Measurements from ENCODE around the gene OBSCN.
"Not testable (repeated sequence)": the region's sequence is repeated elsewhere in the genome, so short reads cannot be mapped to it uniquely, and the experiment has no call there.

The OBSCN gene

DNA sequence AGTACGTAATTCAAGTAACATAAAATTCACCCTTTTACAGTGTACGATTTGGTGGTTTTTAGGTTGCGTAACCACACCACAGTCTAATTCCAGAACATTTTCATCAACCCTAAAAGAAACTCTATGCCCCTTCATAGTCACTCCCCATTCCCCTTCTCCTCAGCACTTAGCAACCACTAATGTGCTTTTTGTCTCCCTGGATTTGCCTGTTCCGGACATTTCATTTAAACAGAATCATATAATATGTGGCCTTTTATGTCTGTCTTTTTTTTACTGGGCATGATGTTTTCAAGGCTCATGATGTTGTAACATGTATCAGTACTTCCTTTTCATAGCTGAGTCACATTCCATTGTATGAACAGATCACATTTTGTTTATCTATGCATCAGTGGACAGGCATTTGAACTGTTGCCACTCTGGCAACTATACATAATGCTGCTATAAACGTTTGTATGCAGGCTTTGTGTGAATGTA is 20.8 kb downstream of the OBSCN start:
- no peak for DNase-seq

GRCh38 chr1:228231189-228231588 is 23.3 kb downstream of the OBSCN start:
- no peak for DNase-seq

DNA sequence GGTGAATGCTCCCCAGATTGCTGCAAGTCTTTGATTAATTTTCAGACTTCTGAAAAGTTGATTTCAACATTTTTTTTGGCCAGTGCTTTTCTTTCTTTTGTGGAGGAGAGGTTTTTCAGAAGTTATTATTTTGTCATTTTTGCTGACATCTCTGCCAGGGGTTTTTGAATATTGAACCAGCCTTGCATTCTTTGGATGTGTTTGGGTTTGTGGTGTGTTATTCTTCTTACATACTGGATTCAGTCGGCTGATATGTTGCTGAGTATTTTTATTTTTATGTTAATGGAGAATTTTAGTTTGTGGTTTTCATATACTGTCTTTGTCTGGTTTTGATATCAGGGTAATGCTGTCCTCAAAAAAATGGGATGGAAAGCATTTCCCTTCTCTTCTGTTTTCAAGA is 25.3 kb downstream of the OBSCN start:
- DNase-seq = no peak

DNA sequence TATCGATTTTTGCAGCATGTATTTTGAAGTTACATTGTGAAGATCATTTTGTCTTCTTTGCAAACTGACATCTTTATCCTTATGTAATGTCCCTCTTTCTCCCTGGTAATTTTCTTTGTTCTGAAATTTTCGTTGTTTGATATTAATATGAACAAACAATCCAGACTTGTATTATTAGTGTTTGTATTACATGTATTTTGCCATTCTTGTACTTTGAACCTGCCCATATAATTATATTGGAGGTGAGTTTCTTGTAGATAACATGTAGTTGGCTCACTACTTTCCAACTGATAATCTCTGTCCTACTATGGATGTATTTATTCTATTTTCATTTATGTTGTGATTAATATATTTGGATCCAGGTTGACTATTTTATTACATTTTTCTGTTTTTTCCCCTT is 27.1 kb downstream of the OBSCN start:
- no peak for DNase-seq

DNA sequence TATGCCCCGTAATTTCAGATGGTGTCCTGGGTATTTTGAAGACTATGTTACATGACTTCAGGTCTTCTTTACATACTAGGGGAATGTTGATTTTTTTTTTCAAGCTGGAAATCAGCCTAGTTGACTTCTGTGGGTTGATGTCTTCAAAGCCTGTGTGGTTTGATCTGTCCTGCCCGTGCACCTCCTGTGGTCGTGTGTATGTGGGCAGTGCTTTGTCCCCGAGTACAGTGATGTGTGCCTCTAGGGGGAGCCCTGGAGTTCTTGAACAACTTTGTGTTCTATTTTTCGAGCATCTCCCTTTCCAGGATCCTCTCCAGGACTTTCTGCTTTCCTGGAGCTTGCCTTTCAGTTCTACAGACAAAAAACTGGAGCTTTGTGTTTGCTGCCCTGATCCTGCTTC is 28.9 kb downstream of the OBSCN start:
- peak; percentile 31 for DNase-seq

DNA sequence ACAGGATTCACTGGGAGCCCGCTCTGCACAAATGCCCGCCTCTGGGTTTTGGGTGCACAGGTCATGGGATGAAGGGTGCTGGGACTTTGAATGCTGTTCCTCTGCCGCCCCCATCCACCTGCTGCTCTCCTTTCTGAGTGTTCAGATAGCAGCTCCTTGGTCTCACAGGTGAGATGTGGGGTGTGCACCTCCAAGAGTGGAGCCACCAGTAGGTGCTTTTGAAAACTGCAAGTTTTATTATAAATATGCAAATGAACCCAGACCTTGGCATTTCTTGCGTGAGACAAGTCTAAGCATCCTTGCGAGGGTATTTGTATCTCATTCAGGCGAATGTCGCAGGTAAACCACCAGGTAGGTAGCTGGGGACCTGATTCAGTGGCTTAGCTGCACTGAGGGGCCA is 30.2 kb downstream of the OBSCN start:
- DNase-seq = no peak

GRCh38 chr1:228238461-228238860 is 30.6 kb downstream of the OBSCN start:
- no peak for DNase-seq

DNA sequence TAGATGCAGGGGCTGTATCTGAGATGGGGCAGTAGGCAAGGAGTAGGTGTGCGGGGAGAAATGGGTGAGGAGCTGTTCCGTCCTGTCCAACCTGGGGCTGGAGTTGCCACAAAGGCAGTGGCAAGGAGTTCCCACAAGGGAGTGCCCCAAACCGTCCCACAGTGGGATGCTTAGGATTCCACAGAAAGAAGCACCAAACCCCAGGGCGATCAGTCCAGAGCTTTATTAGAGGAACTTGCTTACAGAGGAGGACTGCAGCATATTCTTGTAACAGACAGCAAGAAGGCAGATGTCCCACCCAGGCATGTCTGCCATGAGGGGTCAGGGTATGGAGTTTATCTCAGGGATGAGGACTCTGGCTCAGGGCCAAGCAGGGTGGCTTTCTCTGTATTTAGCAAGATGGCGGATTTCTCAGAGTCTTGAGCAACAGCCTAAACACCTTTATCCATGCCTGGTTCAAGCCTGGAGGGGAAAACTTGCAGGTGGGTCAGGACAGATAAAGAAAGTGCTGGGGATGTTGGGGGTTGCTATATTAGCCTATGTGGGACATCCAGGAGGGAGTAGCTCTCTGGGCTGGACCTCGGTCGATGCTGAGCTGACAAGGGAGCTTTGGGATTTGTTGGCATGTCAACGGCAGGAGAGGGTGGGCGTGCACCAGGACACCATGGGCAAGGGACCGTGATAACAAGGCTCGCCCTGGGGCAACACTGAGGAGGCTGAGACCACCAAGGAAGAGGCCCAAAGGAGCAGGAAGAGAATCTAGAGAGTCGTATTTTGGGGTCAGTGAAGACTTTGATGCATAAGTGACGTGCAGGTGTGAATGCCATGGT is 32.8 kb downstream of the OBSCN start:
- no peak for DNase-seq

GRCh38 chr1:228241259-228241658 is 33.4 kb downstream of the OBSCN start:
- DNase-seq = no peak

DNA sequence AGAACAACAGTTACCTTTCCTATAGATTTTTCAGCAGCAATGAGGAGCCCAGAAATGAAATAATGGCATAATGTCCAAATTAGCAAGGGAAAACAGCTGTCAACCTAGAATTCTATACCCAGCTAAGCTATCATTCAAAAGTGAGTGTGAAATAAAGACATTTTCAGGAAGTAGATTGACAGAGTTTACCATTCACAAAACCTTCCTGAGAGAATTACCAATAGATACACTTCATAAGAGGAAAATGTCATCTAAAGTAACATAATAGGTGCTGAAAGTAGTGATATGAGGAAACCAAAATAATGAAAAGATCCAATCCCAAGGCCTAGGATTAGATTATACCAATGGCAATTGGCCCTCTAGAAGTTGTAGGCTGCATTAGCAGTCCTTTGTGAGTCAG is 34.6 kb downstream of the OBSCN start:
- DNase-seq = no peak

- DNase-seq = no peak
These were observed 35.2 kb downstream of the OBSCN start for GRCh38 chr1:228243093-228243492.

GRCh38 chr1:228243989-228244388 is 36.1 kb downstream of the OBSCN start:
- DNase-seq = not testable (repeated sequence)

- DNase-seq = no peak
These were observed 37.3 kb downstream of the OBSCN start for GRCh38 chr1:228245111-228245510.

GRCh38 chr1:228246216-228246900 is 38.5 kb downstream of the OBSCN start:
- no peak for DNase-seq

DNA sequence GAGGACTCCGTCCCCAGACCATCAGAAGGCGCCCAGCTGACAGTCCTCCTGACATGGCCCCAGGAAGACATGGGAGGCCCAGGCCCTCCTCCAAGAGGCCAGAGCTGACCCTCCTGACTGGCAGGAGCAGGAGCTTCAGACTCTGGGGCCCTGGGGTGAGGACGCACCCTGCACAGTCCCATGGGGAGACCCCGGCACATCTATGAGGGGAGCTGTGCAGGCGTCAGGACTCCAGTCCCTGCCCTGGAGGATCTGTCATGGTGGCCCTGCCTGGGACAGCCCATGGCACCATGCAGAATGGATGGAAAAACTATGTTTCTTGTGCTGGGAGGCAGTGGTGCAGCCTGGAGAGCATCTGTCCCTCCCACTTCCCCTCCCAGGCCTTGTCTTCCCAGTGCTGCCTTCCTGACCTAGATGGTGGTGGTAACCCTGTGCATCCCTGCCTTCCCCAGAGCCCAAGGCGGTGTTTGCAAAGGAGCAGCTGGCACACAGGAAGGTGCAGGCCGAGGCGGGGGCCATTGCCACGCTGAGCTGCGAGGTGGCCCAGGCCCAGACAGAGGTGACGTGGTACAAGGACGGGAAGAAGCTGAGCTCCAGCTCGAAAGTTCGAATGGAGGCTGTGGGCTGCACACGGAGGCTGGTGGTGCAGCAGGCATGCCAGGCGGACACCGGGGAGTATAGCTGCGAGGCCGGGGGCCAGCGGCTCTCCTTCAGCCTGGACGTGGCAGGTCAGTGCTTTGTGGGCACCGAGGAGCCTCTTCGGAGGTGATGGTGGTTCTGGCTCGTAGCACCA is 41.9 kb downstream of the OBSCN start:
- DNase-seq = no peak

GRCh38 chr1:228252476-228252875 is 44.6 kb downstream of the OBSCN start:
- not testable (repeated sequence) for DNase-seq

GRCh38 chr1:228256626-228257375 is 49.0 kb downstream of the OBSCN start:
- DNase-seq = no peak

GRCh38 chr1:228258486-228258885 is 50.6 kb downstream of the OBSCN start:
- DNase-seq = no peak

GRCh38 chr1:228259368-228259894 is 51.6 kb downstream of the OBSCN start:
- no peak for DNase-seq

GRCh38 chr1:228259951-228260350 is 52.1 kb downstream of the OBSCN start:
- no peak for DNase-seq

DNA sequence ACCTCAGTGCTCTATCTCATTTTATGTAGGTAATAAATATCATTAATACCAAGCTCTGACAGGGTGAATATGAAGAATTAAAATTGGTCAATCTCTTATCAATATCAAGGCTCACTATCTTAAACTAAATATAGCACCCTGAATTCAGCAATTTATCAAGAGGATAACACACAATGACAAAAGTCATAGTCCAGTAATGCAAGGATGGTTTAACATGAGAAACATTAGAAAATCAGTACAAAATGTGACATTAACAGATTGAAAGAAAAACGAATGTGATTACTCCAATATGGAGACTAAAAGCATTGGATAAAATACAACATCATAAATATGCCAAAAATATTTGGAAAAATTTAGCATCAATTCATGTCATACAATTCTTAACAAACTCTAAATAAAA is 53.9 kb downstream of the OBSCN start:
- no peak for DNase-seq

- DNase-seq = no peak
These were observed 54.6 kb downstream of the OBSCN start for GRCh38 chr1:228262475-228262874.

All from CD4-positive, alpha-beta T cell treated with Interleukin-21 for 1 hour (primary cell).